HEK293 (cell line): ENCODE data around the gene ZIK1.

ENCODE experiments used
- CTCF ChIA-PET: fragments of 350-600 bp; formaldehyde crosslinking; extraction: SDS; loops from one replicate; lab custom pipeline; 2021; ENCODE audit warnings: antibody characterized with exemption; lab: Yijun Ruan, JAX
- POLR2A ChIA-PET: fragments of 300-600 bp; formaldehyde crosslinking; extraction: SDS; loops from one replicate; lab custom pipeline; 2020; ENCODE audit warnings: antibody characterized with exemption, inconsistent platforms; lab: Yijun Ruan, JAX
- H3K27ac ChIP-seq: fragments of 200-500 bp; sonication (Bioruptor generic); 2 replicates; pipeline ENCODE4 v1.5.1; 2014; ENCODE audit warnings: low read depth, low read length, control low read depth, inconsistent platforms; ENCODE audit errors: extremely low read depth
- H3K36me3 ChIP-seq, 2 experiments: fragments of 200-500 bp in 1 of 2; sonication (Bioruptor generic) in 1 of 2; 1 replicate in 1 of 2; 2 replicates in 1 of 2; pipeline ENCODE4 v1.5.1; 2014 to 2017; ENCODE audit warnings: inconsistent platforms in 2 of 2, low read length in 2 of 2; ENCODE audit not compliant: control insufficient read depth in 2 of 2, insufficient read depth in 1 of 2
- H3K4me1 ChIP-seq: fragments of 200-500 bp; sonication (Bioruptor generic); 2 replicates; pipeline ENCODE4 v1.5.1; 2014; ENCODE audit warnings: mild to moderate bottlenecking, low read length, inconsistent platforms; ENCODE audit not compliant: control insufficient read depth, insufficient read depth
- H3K4me3 ChIP-seq: 2 replicates; pipeline ENCODE4 v1.5.1; 2011; ENCODE audit warnings: low read depth, mild to moderate bottlenecking, control low read depth, low read length, moderate library complexity
- H3K9me3 ChIP-seq: fragments of 200-500 bp; sonication (Bioruptor generic); 2 replicates; pipeline ENCODE4 v1.5.1; 2014; ENCODE audit warnings: low read depth, low read length, inconsistent platforms; ENCODE audit not compliant: control insufficient read depth, insufficient read depth
- AEBP2 ChIP-seq: fragments of 450-650 bp; formaldehyde crosslinking; IDR thresholded peaks from 2 replicates; pipeline ENCODE4 v1.5.1; 2016; ENCODE audit warnings: missing biosample characterization, missing genetic modification characterization, borderline replicate concordance
- BCL11A ChIP-seq: fragments of 450-650 bp; formaldehyde crosslinking; IDR thresholded peaks from 2 replicates; pipeline ENCODE4 v1.5.1; 2016; ENCODE audit warnings: low read depth, missing biosample characterization, missing genetic modification characterization
- HIC1 ChIP-seq: fragments of 450-650 bp; formaldehyde crosslinking; IDR thresholded peaks from 2 replicates; pipeline ENCODE4 v1.5.1; 2016; ENCODE audit warnings: missing biosample characterization, missing genetic modification characterization
- HOXA7 ChIP-seq: sonication (generic); formaldehyde crosslinking; IDR thresholded peaks from 2 replicates; pipeline ENCODE4 v1.8.1; 2022; ENCODE audit warnings: missing genetic modification reagents, borderline replicate concordance
- KLF16 ChIP-seq: fragments of 450-650 bp; formaldehyde crosslinking; IDR thresholded peaks from 2 replicates; pipeline ENCODE4 v1.5.1; 2017; ENCODE audit warnings: missing biosample characterization, missing genetic modification characterization
- MYNN ChIP-seq: fragments of 450-650 bp; formaldehyde crosslinking; IDR thresholded peaks from 2 replicates; pipeline ENCODE4 v1.5.1; 2016; ENCODE audit warnings: missing biosample characterization, missing genetic modification characterization, borderline replicate concordance
- SETDB1 ChIP-seq: IDR thresholded peaks from one replicate; pipeline ENCODE4 v1.6.1; 2017; ENCODE audit warnings: mild to moderate bottlenecking, low read length, moderate library complexity, mixed read lengths; ENCODE audit not compliant: insufficient read length
- ZBTB21 ChIP-seq: fragments of 450-650 bp; formaldehyde crosslinking; IDR thresholded peaks from 2 replicates; pipeline ENCODE4 v1.5.1; 2017; ENCODE audit warnings: missing biosample characterization, missing genetic modification characterization
- ZBTB6 ChIP-seq: fragments of 450-650 bp; formaldehyde crosslinking; IDR thresholded peaks from 2 replicates; pipeline ENCODE4 v1.5.1; 2017; ENCODE audit warnings: missing biosample characterization, missing genetic modification characterization
- ZBTB8A ChIP-seq: fragments of 450-650 bp; formaldehyde crosslinking; IDR thresholded peaks from 2 replicates; pipeline ENCODE4 v1.5.1; 2016; ENCODE audit warnings: missing biosample characterization, missing genetic modification characterization
- ZFP37 ChIP-seq: fragments of 450-650 bp; formaldehyde crosslinking; IDR thresholded peaks from 2 replicates; pipeline ENCODE4 v1.5.1; 2016; ENCODE audit warnings: missing biosample characterization, missing genetic modification characterization
- ZNF114 ChIP-seq: fragments of 450-650 bp; formaldehyde crosslinking; IDR thresholded peaks from 2 replicates; pipeline ENCODE4 v1.5.0; 2017; ENCODE audit warnings: missing biosample characterization, missing genetic modification characterization
- ZNF132 ChIP-seq: fragments of 450-650 bp; formaldehyde crosslinking; IDR thresholded peaks from 2 replicates; pipeline ENCODE4 v1.5.1; 2017; ENCODE audit warnings: missing biosample characterization, missing genetic modification characterization, borderline replicate concordance
- ZNF155 ChIP-seq: fragments of 450-650 bp; formaldehyde crosslinking; IDR thresholded peaks from 2 replicates; pipeline ENCODE4 v1.5.1; 2016; ENCODE audit warnings: missing biosample characterization, missing genetic modification characterization
- ZNF169 ChIP-seq: fragments of 450-650 bp; formaldehyde crosslinking; IDR thresholded peaks from 2 replicates; pipeline ENCODE4 v1.5.1; 2016; ENCODE audit warnings: missing biosample characterization, missing genetic modification characterization
- ZNF202 ChIP-seq: fragments of 450-650 bp; formaldehyde crosslinking; IDR thresholded peaks from 2 replicates; pipeline ENCODE4 v1.5.1; 2016; ENCODE audit warnings: missing biosample characterization, missing genetic modification characterization, borderline replicate concordance
- ZNF248 ChIP-seq: fragments of 450-650 bp; formaldehyde crosslinking; IDR thresholded peaks from 2 replicates; pipeline ENCODE4 v1.5.1; 2017; ENCODE audit warnings: missing biosample characterization, missing genetic modification characterization
- ZNF274 ChIP-seq, 2 experiments: fragments of 200-500 bp in 1 of 2; fragments of 450-650 bp in 1 of 2; sonication (Bioruptor generic) in 1 of 2; formaldehyde crosslinking in 1 of 2; IDR thresholded peaks; 2 replicates each; pipeline versions ENCODE4 v1.5.1 to v1.6.1; 2014 to 2016; ENCODE audit warnings: borderline replicate concordance in 1 of 2, inconsistent platforms in 1 of 2, low read length in 1 of 2, missing biosample characterization in 1 of 2, missing genetic modification characterization in 1 of 2
- ZNF350 ChIP-seq: fragments of 450-650 bp; formaldehyde crosslinking; IDR thresholded peaks from 2 replicates; pipeline ENCODE4 v1.5.0; 2017; ENCODE audit warnings: missing biosample characterization, mild to moderate bottlenecking, missing genetic modification characterization
- ZNF404 ChIP-seq: fragments of 450-650 bp; formaldehyde crosslinking; IDR thresholded peaks from 2 replicates; pipeline ENCODE4 v1.5.1; 2017; ENCODE audit warnings: missing biosample characterization, missing genetic modification characterization
- ZNF530 ChIP-seq: fragments of 450-650 bp; formaldehyde crosslinking; IDR thresholded peaks from 2 replicates; pipeline ENCODE4 v1.5.1; 2016; ENCODE audit warnings: low read depth, missing biosample characterization, missing genetic modification characterization
- ZNF560 ChIP-seq: fragments of 450-650 bp; formaldehyde crosslinking; IDR thresholded peaks from 2 replicates; pipeline ENCODE4 v1.5.1; 2017; ENCODE audit warnings: missing biosample characterization, missing genetic modification characterization, borderline replicate concordance
- ZNF629 ChIP-seq: fragments of 450-650 bp; formaldehyde crosslinking; IDR thresholded peaks from 2 replicates; pipeline ENCODE4 v1.5.1; 2017; ENCODE audit warnings: missing biosample characterization, missing genetic modification characterization
- ZNF654 ChIP-seq: fragments of 450-650 bp; formaldehyde crosslinking; IDR thresholded peaks from 2 replicates; pipeline ENCODE4 v1.5.1; 2016; ENCODE audit warnings: low read depth, missing biosample characterization, missing genetic modification characterization
- ZNF664 ChIP-seq: fragments of 450-650 bp; formaldehyde crosslinking; IDR thresholded peaks from 2 replicates; pipeline ENCODE4 v1.5.1; 2016; ENCODE audit warnings: missing biosample characterization, missing genetic modification characterization
- ZNF747 ChIP-seq: fragments of 450-650 bp; formaldehyde crosslinking; IDR thresholded peaks from 2 replicates; pipeline ENCODE4 v1.5.1; 2016; ENCODE audit warnings: missing biosample characterization, missing genetic modification characterization
- ZXDB ChIP-seq: fragments of 450-650 bp; formaldehyde crosslinking; IDR thresholded peaks from 2 replicates; pipeline ENCODE4 v1.5.1; 2016; ENCODE audit warnings: missing biosample characterization, missing genetic modification characterization

Gene ZIK1

GRCh38 chr19:57566396-57567265, 17.3 kb upstream of the ZIK1 start (continued):
- TF ChIP-seq ZNF169 (tag by site-specific recombination) = 0 out of 2 replicates have a peak, but pooled peaks have one; percentile 55
- no peak for TF ChIP-seq ZNF155 (tag by site-specific recombination)
- peak; percentile 10; the same call in 1 of the 2 replicates for TF ChIP-seq ZNF654
- TF ChIP-seq ZNF560 (tag by site-specific recombination) = 0 out of 2 replicates have a peak, but pooled peaks have one; percentile 15
- no peak for TF ChIP-seq ZBTB8A (tag by site-specific recombination)
- no peak for TF ChIP-seq ZXDB (tag by site-specific recombination)
- no peak for TF ChIP-seq KLF16 (tag by site-specific recombination)
- TF ChIP-seq ZNF248 = peak; percentile 96
- TF ChIP-seq ZNF132 (tag by site-specific recombination) = no peak
- TF ChIP-seq ZFP37 = peak; percentile 27; the same call in 1 of the 2 replicates
- no peak for TF ChIP-seq ZNF530 (tag by site-specific recombination)
- no peak for TF ChIP-seq ZBTB6 (tag by site-specific recombination)
- TF ChIP-seq, all 188 proteins: peak for 31

GRCh38 chr19:57570707-57571106, 13.2 kb upstream of the ZIK1 start:
- Histone ChIP-seq H3K36me3 (peaks cover 23 to 46% of the 10 kb centered on the region in 2 experiments), H3K4me3 (no peak overlapping the region), H3K9me3 (peaks cover 3% of the 10 kb centered on the region), H3K4me1 (no peaks in the 10 kb centered on the region), H3K27ac (no peak overlapping the region)
- TF ChIP-seq ZNF560 (tag by site-specific recombination) (no peak), BCL11A (tag by site-specific recombination) (no peak), HIC1 (tag by site-specific recombination) (no peak), ZNF629 (no peak), ZNF664 (tag by site-specific recombination) (no peak), MYNN (tag by site-specific recombination) (no peak), ZNF202 (no peak)
- POLR2A ChIA-PET = no interaction called here
- CTCF ChIA-PET = no interaction called here

GRCh38 chr19:57572415-57572947, 11.5 kb upstream of the ZIK1 start:
- CTCF ChIA-PET = no interaction called here
- Histone ChIP-seq H3K4me1 (no peaks in the 10 kb centered on the region), H3K27ac (no peak overlapping the region), H3K9me3 (peaks cover 5% of the 10 kb centered on the region), H3K4me3 (no peak overlapping the region), H3K36me3 (peaks cover 23 to 63% of the 10 kb centered on the region in 2 experiments)
- POLR2A ChIA-PET = no interaction called here
- peak; percentile 99 for TF ChIP-seq SETDB1
- TF ChIP-seq ZNF404 (tag by site-specific recombination) = no peak
- no peak for TF ChIP-seq ZNF350 (tag by site-specific recombination)
- TF ChIP-seq ZBTB6 (tag by site-specific recombination) = no peak
- TF ChIP-seq HOXA7 (CRISPR knock-in tag) = no peak
- TF ChIP-seq ZBTB21 = no peak
- peak; percentile 83 for TF ChIP-seq ZNF274 (IDR thresholded peaks at IDR 0.05; ENCODE audit: low read length)
- peak; percentile 90; the same call in 1 of the 2 replicates for TF ChIP-seq ZNF274 (tag by site-specific recombination; IDR thresholded peaks at IDR 0.05; ENCODE audit: borderline replicate concordance)
- TF ChIP-seq AEBP2 (tag by site-specific recombination) = no peak
- no peak for TF ChIP-seq ZNF747 (tag by site-specific recombination)
- no peak for TF ChIP-seq ZNF114 (tag by site-specific recombination)
